Calu3 (cell line): Measurements from ENCODE around the gene KRT31. TPM values are rescaled to one million over a fixed set of nuclear protein-coding genes. Genes with fewer than 3 reads are reported as not detected.

Experiments
- BruUV-seq: library from RNA; stranded (reverse); fragments of 400-500 nt; replicated peaks from 2 replicates; lab custom pipeline; 2021; lab: Mats Ljungman, UMichigan
- CTCF ChIA-PET: fragments of 300-600 bp; sonication (Branson Sonifier 250); formaldehyde crosslinking; loops from one replicate; lab custom pipeline; 2022; ENCODE audit warnings: antibody characterized with exemption; lab: Charles Lee
- DNase-seq: peaks from one replicate; pipeline ENCODE4 v3.0.0; 2022
- H3K27ac Mint-ChIP-seq: one replicate; pipeline ENCODE4 v1.8.0; 2022; ENCODE audit warnings: mixed read lengths; ENCODE audit not compliant: unreplicated experiment
- H3K27me3 Mint-ChIP-seq: one replicate; pipeline ENCODE4 v1.8.0; 2022; ENCODE audit warnings: mixed read lengths; ENCODE audit not compliant: unreplicated experiment
- H3K36me3 Mint-ChIP-seq: one replicate; pipeline ENCODE4 v1.8.0; 2022; ENCODE audit warnings: mild to moderate bottlenecking, moderate library complexity, mixed read lengths; ENCODE audit not compliant: insufficient read depth, unreplicated experiment
- H3K4me1 Mint-ChIP-seq: one replicate; pipeline ENCODE4 v1.8.0; 2022; ENCODE audit warnings: mild to moderate bottlenecking, low read depth, mixed read lengths; ENCODE audit not compliant: unreplicated experiment
- H3K4me3 Mint-ChIP-seq: one replicate; pipeline ENCODE4 v1.8.0; 2022; ENCODE audit warnings: mild to moderate bottlenecking, low read depth, moderate library complexity, mixed read lengths; ENCODE audit not compliant: unreplicated experiment
- H3K9me3 Mint-ChIP-seq: one replicate; pipeline ENCODE4 v1.8.0; 2022; ENCODE audit warnings: low read depth, mixed read lengths; ENCODE audit not compliant: unreplicated experiment
- CTCF ChIP-seq: fragments of 200-600 bp; IDR thresholded peaks from one replicate; pipeline ENCODE4 v1.8.0; 2022; ENCODE audit warnings: antibody characterized with exemption; ENCODE audit not compliant: unreplicated experiment
- intact Hi-C: fragments of 100-400 bp; cut with micrococcal nuclease; formaldehyde crosslinking; loops from one replicate; pipeline ENCODE4 v1.10.0; 2022; ENCODE audit not compliant: unreplicated experiment
- total RNA-seq: library from RNA; stranded (reverse); gene quantifications from 2 replicates; pipeline ENCODE4 v1.2.3, GENCODE V29; 2022

Gene KRT31
- total RNA-seq, 1 experiment from 2014 or later, result not detected

- CTCF ChIA-PET, result no interaction called here
- TF ChIP-seq CTCF, result no peak
- Mint-ChIP-seq H3K4me3 (no peak overlapping the region), H3K4me1 (peaks cover 41% of the 10 kb centered on the region), H3K36me3 (peaks cover 10% of the 10 kb centered on the region), H3K27ac (no peak overlapping the region), H3K9me3 (no peaks in the 10 kb centered on the region), H3K27me3 (no peaks in the 10 kb centered on the region)
- BruUV-seq, result no TSS peak
- intact Hi-C loops, result no loop called here
- DNase-seq, result no peak
Measured at GRCh38 chr17:41421617-41422016, 24.2 kb upstream of the KRT31 start.

GRCh38 chr17:41421116-41421515 lies 23.7 kb upstream of the KRT31 start:
- Mint-ChIP-seq H3K4me3 (no peak overlapping the region), H3K4me1 (peaks cover 46% of the 10 kb centered on the region), H3K9me3 (no peaks in the 10 kb centered on the region), H3K27me3 (no peaks in the 10 kb centered on the region), H3K36me3 (peaks cover 10% of the 10 kb centered on the region), H3K27ac (no peak overlapping the region)
- intact Hi-C loops, result no loop called here
- TF ChIP-seq CTCF, result no peak
- DNase-seq, result no peak
- BruUV-seq, result no TSS peak
- CTCF ChIA-PET, result no interaction called here

DNA sequence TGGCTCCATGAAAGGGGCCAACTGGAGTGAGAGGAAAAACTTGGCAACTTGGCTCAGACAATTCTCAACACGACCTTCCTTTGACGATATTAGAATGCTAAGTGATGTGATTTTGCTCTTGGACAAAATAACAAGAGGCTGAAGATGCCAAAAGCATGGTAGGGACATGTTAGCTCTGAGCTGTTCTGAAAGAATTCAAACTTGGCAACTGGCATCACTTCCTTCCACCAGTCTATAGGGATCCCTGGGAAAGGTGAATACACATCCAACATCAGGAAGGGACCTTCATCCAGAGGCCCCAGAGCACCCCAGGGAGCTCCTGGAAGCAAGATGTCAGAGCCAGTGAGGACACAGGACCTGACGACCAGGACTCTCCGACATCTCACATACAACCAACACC lies 22.7 kb upstream of the KRT31 start:
- Mint-ChIP-seq H3K36me3 (peaks cover 10% of the 10 kb centered on the region), H3K4me1 (peaks cover 56% of the 10 kb centered on the region), H3K9me3 (no peaks in the 10 kb centered on the region), H3K4me3 (no peak overlapping the region), H3K27ac (no peak overlapping the region), H3K27me3 (no peaks in the 10 kb centered on the region)
- no peak for TF ChIP-seq CTCF
- DNase-seq, result no peak
- intact Hi-C loops, result no loop called here
- CTCF ChIA-PET, result no interaction called here
- no TSS peak for BruUV-seq

DNA sequence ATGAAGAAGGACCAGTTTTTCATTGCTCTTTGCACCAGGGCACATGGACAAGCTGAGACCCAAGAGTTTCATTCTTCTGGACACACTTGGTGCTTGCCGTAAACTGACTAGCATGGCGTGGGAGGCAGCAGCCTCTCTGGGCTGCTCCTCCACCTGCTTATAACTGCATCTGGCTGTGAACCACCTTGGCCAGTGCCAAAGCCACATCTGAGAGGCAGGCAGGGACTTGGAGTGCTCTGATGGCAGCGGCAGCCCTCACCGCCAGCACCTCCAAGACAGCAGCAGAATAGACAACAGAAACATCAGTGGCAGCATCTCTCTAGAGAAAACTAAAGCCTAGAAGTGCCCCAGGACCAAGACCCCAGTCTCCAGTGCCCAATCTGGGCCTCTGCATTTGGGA lies 22.3 kb upstream of the KRT31 start:
- intact Hi-C loops, result loop anchor here (5.0 to 10.0 kb wide), 3 partner anchors 75 to 245 kb away; no protein-coding TSS in a partner anchor
- no peak for DNase-seq
- no TSS peak for BruUV-seq
- Mint-ChIP-seq H3K27ac (no peak overlapping the region), H3K4me1 (peaks cover 57% of the 10 kb centered on the region), H3K27me3 (no peaks in the 10 kb centered on the region), H3K4me3 (no peak overlapping the region), H3K36me3 (peaks cover 10% of the 10 kb centered on the region), H3K9me3 (no peaks in the 10 kb centered on the region)
- no peak for TF ChIP-seq CTCF
- CTCF ChIA-PET, result no interaction called here
